ENCODE data around the gene GABRB1. TPM values are rescaled to one million over a fixed set of nuclear protein-coding genes. Genes with fewer than 3 reads are reported as not detected.

GABRB1 gene
- total RNA-seq, 3 donors from 2014 or later = 2.5 TPM; not detected in 2

DNA sequence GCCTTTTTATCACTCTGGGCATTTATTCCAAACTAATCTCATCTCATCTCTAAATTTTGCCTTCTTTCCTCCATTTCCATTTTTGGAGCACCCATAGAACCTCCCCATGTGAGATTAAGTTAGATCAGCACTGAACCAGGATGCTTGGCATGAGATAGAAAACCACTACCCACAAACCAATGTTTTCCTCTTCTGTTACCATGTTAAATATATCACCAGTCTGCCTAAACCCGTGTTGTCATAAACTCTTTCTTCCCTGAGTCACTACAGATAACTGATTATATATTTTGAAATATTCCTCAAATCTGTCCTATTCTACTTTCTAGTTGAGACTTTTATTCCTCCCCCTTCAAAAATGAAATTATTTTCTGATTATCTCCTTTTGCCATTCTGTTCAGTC, 37.6 kb downstream of the GABRB1 start:
- DNase-seq (ENCODE audit: low spot score in 2 of 2) = no peak
- Histone ChIP-seq H3K9me3 (no peaks in the 10 kb centered on the region), H3K4me1 (no peaks in the 10 kb centered on the region), H3K36me3 (no peaks in the 10 kb centered on the region), H3K4me3 (no peak overlapping the region), H3K27ac (no peak overlapping the region), H3K27me3 (no peaks in the 10 kb centered on the region)
- TF ChIP-seq POLR2AphosphoS5 (IDR thresholded peaks at IDR 0.05) (no peak), POLR2A (IDR thresholded peaks at IDR 0.05) (no peak)
- TF ChIP-seq, protein P1, sequence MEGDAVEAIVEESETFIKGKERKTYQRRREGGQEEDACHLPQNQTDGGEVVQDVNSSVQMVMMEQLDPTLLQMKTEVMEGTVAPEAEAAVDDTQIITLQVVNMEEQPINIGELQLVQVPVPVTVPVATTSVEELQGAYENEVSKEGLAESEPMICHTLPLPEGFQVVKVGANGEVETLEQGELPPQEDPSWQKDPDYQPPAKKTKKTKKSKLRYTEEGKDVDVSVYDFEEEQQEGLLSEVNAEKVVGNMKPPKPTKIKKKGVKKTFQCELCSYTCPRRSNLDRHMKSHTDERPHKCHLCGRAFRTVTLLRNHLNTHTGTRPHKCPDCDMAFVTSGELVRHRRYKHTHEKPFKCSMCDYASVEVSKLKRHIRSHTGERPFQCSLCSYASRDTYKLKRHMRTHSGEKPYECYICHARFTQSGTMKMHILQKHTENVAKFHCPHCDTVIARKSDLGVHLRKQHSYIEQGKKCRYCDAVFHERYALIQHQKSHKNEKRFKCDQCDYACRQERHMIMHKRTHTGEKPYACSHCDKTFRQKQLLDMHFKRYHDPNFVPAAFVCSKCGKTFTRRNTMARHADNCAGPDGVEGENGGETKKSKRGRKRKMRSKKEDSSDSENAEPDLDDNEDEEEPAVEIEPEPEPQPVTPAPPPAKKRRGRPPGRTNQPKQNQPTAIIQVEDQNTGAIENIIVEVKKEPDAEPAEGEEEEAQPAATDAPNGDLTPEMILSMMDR (IDR thresholded peaks at IDR 0.05) = no peak
- intact Hi-C loops (cut with DNase I; ENCODE audit: low total_unique reads) = no loop called here

DNA sequence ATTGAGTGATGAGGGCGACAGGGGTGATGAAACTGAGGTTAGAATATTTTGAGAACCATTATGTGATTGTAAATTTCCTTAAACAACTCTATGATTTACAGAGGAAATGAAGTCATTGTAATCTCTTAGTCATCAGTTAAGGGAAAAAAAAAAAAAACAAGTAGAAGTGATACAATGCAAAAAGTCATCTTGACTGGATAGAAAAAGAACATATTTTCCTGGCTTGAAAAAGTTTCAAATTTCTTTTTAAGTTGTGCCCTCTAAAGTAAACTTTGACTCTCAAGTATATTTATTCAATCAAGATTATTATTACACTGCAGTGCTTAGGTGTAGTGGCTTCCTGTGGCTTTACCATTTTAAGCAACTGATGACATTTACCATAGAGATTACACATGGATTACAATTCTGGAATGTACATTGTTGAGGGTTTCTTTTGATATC, 40.6 kb downstream of the GABRB1 start:
- H3K27ac ChIP-seq = no peak overlapping the region
- H3K36me3 ChIP-seq = no peaks in the 10 kb centered on the region
- no peaks in the 10 kb centered on the region for H3K9me3 ChIP-seq
- no peak overlapping the region for H3K4me3 ChIP-seq
- DNase-seq (ENCODE audit: low spot score in 2 of 2) = no peak
- no peaks in the 10 kb centered on the region for H3K4me1 ChIP-seq
- TF ChIP-seq, protein P1 (IDR thresholded peaks at IDR 0.05) = no peak
- TF ChIP-seq POLR2AphosphoS5 (IDR thresholded peaks at IDR 0.05) (no peak), POLR2A (IDR thresholded peaks at IDR 0.05) (no peak)
- intact Hi-C loops (cut with DNase I; ENCODE audit: low total_unique reads) = no loop called here
- no peaks in the 10 kb centered on the region for H3K27me3 ChIP-seq

DNA sequence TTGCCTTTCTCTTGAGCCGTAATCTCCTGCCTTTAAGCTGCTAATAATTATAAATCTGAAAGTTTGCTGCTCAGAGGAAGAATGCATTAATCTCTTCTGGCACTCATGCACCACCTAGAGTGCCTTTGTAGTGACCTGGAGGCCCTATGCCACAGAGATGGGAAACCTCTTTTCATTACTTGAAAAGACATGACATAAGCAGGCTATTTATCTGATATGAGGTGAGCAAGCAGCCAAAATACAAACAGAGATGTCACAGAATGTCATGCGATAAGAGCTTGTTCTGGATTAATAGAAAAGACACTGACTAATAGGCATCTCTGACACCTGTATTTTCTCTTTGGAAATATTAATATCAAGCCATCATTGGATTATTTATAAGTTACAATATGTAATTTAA, 42.3 kb downstream of the GABRB1 start:
- TF ChIP-seq POLR2AphosphoS5 (IDR thresholded peaks at IDR 0.05) = no peak
- TF ChIP-seq, protein P1 (IDR thresholded peaks at IDR 0.05) = no peak
- TF ChIP-seq POLR2A (IDR thresholded peaks at IDR 0.05) = no peak
- no peak overlapping the region for H3K27ac ChIP-seq
- intact Hi-C loops (cut with DNase I; ENCODE audit: low total_unique reads) = no loop called here

DNA sequence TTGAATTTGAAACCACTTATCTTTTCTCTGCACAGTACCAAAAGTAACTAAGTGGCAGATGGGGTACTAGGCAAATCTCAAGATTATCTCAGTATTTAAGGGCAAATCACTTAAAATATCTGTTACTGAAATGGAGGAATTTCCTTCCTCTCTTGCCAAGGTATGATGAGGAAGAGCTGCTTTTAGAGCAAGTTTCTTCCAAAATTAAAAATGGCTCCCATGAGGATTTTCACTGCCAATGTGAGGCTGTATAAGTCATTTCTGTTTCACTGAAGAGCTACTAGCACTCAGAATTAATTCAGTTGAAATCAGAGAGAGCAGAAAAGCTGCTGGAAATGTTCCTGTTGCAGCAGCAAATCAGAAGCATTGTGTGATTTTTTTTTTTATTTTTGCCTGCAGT, 43.4 kb downstream of the GABRB1 start:
- intact Hi-C loops (cut with DNase I; ENCODE audit: low total_unique reads) = no loop called here
- no peak overlapping the region for H3K4me3 ChIP-seq

More for the DNA sequence above, 42.3 kb downstream of the GABRB1 start:
- H3K27me3 ChIP-seq = no peaks in the 10 kb centered on the region
- H3K4me1 ChIP-seq = no peaks in the 10 kb centered on the region
- H3K9me3 ChIP-seq = no peaks in the 10 kb centered on the region
- no peak for DNase-seq (ENCODE audit: low spot score in 2 of 2)
- H3K4me3 ChIP-seq = no peak overlapping the region
- H3K36me3 ChIP-seq = no peaks in the 10 kb centered on the region

DNA sequence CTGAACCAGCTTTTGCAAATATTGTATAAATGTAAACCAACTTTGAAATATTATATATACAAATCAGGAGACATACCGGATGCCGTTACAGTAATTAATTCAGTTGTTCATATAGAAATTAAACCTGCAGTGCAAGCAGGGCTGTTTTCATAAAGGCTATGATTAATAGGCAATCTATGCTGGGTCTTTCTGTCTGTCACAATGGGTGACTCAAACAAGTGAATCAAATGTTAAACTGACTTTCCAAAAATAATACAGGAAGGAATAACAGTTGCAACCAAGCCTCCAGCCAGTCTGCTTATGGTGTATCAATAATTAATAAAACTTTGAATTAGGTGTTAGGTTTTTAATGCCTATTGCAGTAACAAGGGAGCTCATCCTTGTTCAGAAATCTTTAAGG, 43.9 kb downstream of the GABRB1 start:
- Histone ChIP-seq H3K27me3 (no peaks in the 10 kb centered on the region), H3K4me3 (no peak overlapping the region), H3K9me3 (no peaks in the 10 kb centered on the region), H3K4me1 (no peaks in the 10 kb centered on the region), H3K27ac (no peak overlapping the region), H3K36me3 (no peaks in the 10 kb centered on the region)
- intact Hi-C loops (cut with DNase I; ENCODE audit: low total_unique reads) = no loop called here
- TF ChIP-seq POLR2A (IDR thresholded peaks at IDR 0.05) = no peak
- no peak for DNase-seq (ENCODE audit: low spot score in 2 of 2)

More for the DNA sequence above, 43.4 kb downstream of the GABRB1 start:
- no peak for DNase-seq (ENCODE audit: low spot score in 2 of 2)
- H3K27ac ChIP-seq = no peak overlapping the region
- H3K9me3 ChIP-seq = no peaks in the 10 kb centered on the region
- TF ChIP-seq, protein P1 (IDR thresholded peaks at IDR 0.05) = no peak
- TF ChIP-seq POLR2AphosphoS5 (IDR thresholded peaks at IDR 0.05) (no peak), POLR2A (IDR thresholded peaks at IDR 0.05) (no peak)
- no peaks in the 10 kb centered on the region for H3K4me1 ChIP-seq
- no peaks in the 10 kb centered on the region for H3K36me3 ChIP-seq
- H3K27me3 ChIP-seq = no peaks in the 10 kb centered on the region

DNA sequence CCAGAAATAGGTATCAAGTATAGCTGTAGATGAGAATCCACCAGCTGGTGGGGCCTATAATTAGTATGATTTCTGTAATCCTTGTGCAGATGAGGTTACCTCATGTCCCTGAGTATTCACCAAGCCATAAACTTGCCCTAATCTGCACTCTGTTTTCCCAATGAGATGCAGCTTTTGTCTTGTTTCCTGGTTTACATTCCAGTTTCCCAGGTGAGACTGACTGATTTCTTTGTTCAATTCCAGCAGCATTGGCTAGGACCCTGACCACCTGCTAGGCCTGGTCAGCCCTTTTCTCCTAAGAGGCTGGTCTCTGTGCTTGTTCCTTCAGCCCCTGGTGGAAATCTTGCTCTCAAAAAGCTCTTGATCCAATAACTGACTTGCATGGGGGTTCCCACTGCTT, 44.6 kb downstream of the GABRB1 start:
- no peak for DNase-seq (ENCODE audit: low spot score in 2 of 2)
- no peaks in the 10 kb centered on the region for H3K27me3 ChIP-seq
- intact Hi-C loops (cut with DNase I; ENCODE audit: low total_unique reads) = no loop called here
- no peaks in the 10 kb centered on the region for H3K9me3 ChIP-seq
- H3K4me3 ChIP-seq = no peak overlapping the region
- H3K4me1 ChIP-seq = no peaks in the 10 kb centered on the region
- H3K36me3 ChIP-seq = no peaks in the 10 kb centered on the region
- no peak overlapping the region for H3K27ac ChIP-seq
- TF ChIP-seq POLR2AphosphoS5 (IDR thresholded peaks at IDR 0.05) = no peak
- TF ChIP-seq POLR2A (IDR thresholded peaks at IDR 0.05) = no peak
- TF ChIP-seq, protein P1 (IDR thresholded peaks at IDR 0.05) = no peak
